GM12878 (cell line): ENCODE results near the gene SORCS2. TPM values are rescaled to one million over a fixed set of nuclear protein-coding genes. Genes with fewer than 3 reads are reported as not detected.

Experiments
- ASH2L ChIP-seq: fragments of 300-600, 200-600 bp; sonication (generic); IDR thresholded peaks from 2 replicates; pipeline ENCODE4 v1.6.1; 2017; ENCODE audit warnings: low read depth, mild to moderate bottlenecking, borderline replicate concordance
- EP300 ChIP-seq, 2 experiments: fragments of 150-350 bp in 1 of 2; IDR thresholded peaks; 2 replicates each; pipeline ENCODE4 v1.6.1; 2011 to 2012; ENCODE audit warnings: low read depth in 2 of 2, low read length in 2 of 2, borderline replicate concordance in 1 of 2, improper control_type of control experiment in 1 of 2, inconsistent platforms in 1 of 2; ENCODE audit not compliant: control insufficient read depth in 1 of 2
- IKZF1 ChIP-seq: fragments of 450-650 bp; conservative IDR thresholded peaks from 2 replicates; pipeline ENCODE4 v1.6.1; 2017; ENCODE audit warnings: antibody characterized with exemption, mild to moderate bottlenecking
- NFYB ChIP-seq: IDR thresholded peaks from 2 replicates; pipeline ENCODE4 v1.6.1; 2011; ENCODE audit warnings: low read depth, mild to moderate bottlenecking, low read length, improper control_type of control experiment, moderate library complexity; ENCODE audit not compliant: insufficient read depth
- NR2C2 ChIP-seq: IDR thresholded peaks from 2 replicates; pipeline ENCODE4 v1.6.1; 2011; ENCODE audit warnings: borderline replicate concordance, low read depth; ENCODE audit not compliant: control insufficient read depth, insufficient read length
- PML ChIP-seq: IDR thresholded peaks from 2 replicates; pipeline ENCODE4 v1.6.1; 2012; ENCODE audit warnings: low read length, inconsistent platforms
- SMAD5 ChIP-seq: IDR thresholded peaks from 2 replicates; pipeline ENCODE4 v1.6.1; 2016; ENCODE audit warnings: antibody characterized with exemption, low read depth
- USF2 ChIP-seq: IDR thresholded peaks from 2 replicates; pipeline ENCODE4 v1.6.1; 2011; ENCODE audit warnings: low read depth, low read length, improper control_type of control experiment, borderline replicate concordance
- ZNF384 ChIP-seq: IDR thresholded peaks from 2 replicates; pipeline ENCODE4 v1.6.1; 2012; ENCODE audit warnings: low read depth, mild to moderate bottlenecking, low read length, improper control_type of control experiment, borderline replicate concordance
- polyA plus RNA-seq, 11 experiments: library from polyadenylated mRNA; depleted of rRNA in 4 of 11; unstranded in 6 of 11; stranded (reverse) in 5 of 11; fragments of >200 nt; fragmentation: Nextera tagmentation in 4 of 11; fragmentation: Illumina TruSeq in 1 of 11; extraction: Ambion mirVana in 4 of 11; extraction: Trizol in 1 of 11; gene quantifications; 1 replicate in 1 of 11; 2 replicates in 10 of 11; pipeline versions ENCODE4 v1.2.1 to v1.2.3, GENCODE V29; 2011 to 2016; ENCODE audit warnings: inconsistent platforms in 2 of 11, missing spikeins in 2 of 11, low read depth in 1 of 11
- total RNA-seq, 4 experiments: library from RNA; depleted of rRNA in 3 of 4; stranded (reverse); fragments of >200 nt in 3 of 4; fragmentation: Illumina TruSeq in 1 of 4; extraction: Trizol in 1 of 4; gene quantifications; 2 replicates each; pipeline versions ENCODE4 v1.2.1 to v1.2.3, GENCODE V29; 2013 to 2021
- TF ChIP-seq, protein P1 (sequence below): fragments of 450-650 bp; formaldehyde crosslinking; IDR thresholded peaks from 2 replicates; pipeline ENCODE4 v1.5.0; 2022; ENCODE audit warnings: mild to moderate bottlenecking, missing genetic modification characterization

Gene SORCS2
- total and polyA plus RNA-seq, 10 of the 15 experiments (the other 5 are each of a cell fraction or from before 2014, with no cell fraction given): 0.01 to 0.15 (median 0.05) TPM; not detected in 5

GRCh38 chr4:7477695-7478094 is 285.4 kb downstream of the SORCS2 start (continued):
- TF ChIP-seq IKZF1 (no peak), PML (no peak), SMAD5 (no peak), NFYB (no peak), NR2C2 (no peak), EP300 (IDR thresholded peaks at IDR 0.05; ENCODE audit: borderline replicate concordance in 1 of 2, control insufficient read depth in 1 of 2, low read depth in 2 of 2, low read length in 2 of 2) (no peak), ZNF384 (no peak), ASH2L (no peak), USF2 (no peak)
- TF ChIP-seq, protein P1, sequence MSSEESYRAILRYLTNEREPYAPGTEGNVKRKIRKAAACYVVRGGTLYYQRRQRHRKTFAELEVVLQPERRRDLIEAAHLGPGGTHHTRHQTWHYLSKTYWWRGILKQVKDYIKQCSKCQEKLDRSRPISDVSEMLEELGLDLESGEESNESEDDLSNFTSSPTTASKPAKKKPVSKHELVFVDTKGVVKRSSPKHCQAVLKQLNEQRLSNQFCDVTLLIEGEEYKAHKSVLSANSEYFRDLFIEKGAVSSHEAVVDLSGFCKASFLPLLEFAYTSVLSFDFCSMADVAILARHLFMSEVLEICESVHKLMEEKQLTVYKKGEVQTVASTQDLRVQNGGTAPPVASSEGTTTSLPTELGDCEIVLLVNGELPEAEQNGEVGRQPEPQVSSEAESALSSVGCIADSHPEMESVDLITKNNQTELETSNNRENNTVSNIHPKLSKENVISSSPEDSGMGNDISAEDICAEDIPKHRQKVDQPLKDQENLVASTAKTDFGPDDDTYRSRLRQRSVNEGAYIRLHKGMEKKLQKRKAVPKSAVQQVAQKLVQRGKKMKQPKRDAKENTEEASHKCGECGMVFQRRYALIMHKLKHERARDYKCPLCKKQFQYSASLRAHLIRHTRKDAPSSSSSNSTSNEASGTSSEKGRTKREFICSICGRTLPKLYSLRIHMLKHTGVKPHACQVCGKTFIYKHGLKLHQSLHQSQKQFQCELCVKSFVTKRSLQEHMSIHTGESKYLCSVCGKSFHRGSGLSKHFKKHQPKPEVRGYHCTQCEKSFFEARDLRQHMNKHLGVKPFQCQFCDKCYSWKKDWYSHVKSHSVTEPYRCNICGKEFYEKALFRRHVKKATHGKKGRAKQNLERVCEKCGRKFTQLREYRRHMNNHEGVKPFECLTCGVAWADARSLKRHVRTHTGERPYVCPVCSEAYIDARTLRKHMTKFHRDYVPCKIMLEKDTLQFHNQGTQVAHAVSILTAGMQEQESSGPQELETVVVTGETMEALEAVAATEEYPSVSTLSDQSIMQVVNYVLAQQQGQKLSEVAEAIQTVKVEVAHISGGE (CRISPR knock-in tag): no peak
- TF ChIP-seq, all 136 proteins: peak for 0
